Esophagus (tissue), 2 donors: ENCODE measurements around the gene NR2F1. TPM values are rescaled to one million over a fixed set of nuclear protein-coding genes. Genes with fewer than 3 reads are reported as not detected.

Experiments used
- H3K27ac ChIP-seq, 2 donors: one replicate each; pipeline ENCODE4 v1.5.1; 2013; ENCODE audit warnings: low read depth in 2 of 2, mild to moderate bottlenecking in 2 of 2, inconsistent platforms in 1 of 2, low read length in 1 of 2, moderate library complexity in 1 of 2
- H3K27me3 ChIP-seq, 2 donors: one replicate each; pipeline ENCODE4 v1.6.1; 2013; ENCODE audit warnings: low read length in 2 of 2, control low read depth in 1 of 2, mild to moderate bottlenecking in 1 of 2; ENCODE audit not compliant: insufficient read depth in 2 of 2, control insufficient read depth in 1 of 2
- H3K36me3 ChIP-seq, 2 donors: one replicate each; pipeline ENCODE4 v1.6.1; 2013; ENCODE audit warnings: low read length in 1 of 2; ENCODE audit not compliant: control insufficient read depth in 2 of 2, insufficient read depth in 2 of 2
- H3K4me1 ChIP-seq, 2 donors: one replicate each; pipeline ENCODE4 v1.6.1; 2013; ENCODE audit warnings: low read length in 1 of 2; ENCODE audit not compliant: control insufficient read depth in 2 of 2, insufficient read depth in 2 of 2
- H3K4me3 ChIP-seq, 2 donors: one replicate each; pipeline ENCODE4 v1.5.1; 2013; ENCODE audit warnings: low read length in 2 of 2, mild to moderate bottlenecking in 2 of 2, low read depth in 1 of 2, moderate library complexity in 1 of 2
- H3K9me3 ChIP-seq, 2 donors: one replicate each; pipeline ENCODE4 v1.6.1; 2013; ENCODE audit warnings: mild to moderate bottlenecking in 2 of 2, low read depth in 1 of 2, low read length in 1 of 2, moderate library complexity in 1 of 2; ENCODE audit not compliant: control insufficient read depth in 2 of 2, insufficient read depth in 1 of 2
- WGBS, 2 donors: extraction: QIAGEN DNeasy Blood & Tissue Kit; methylation state at CpG; one replicate each; pipeline ENCODE4 v1.1.7; 2013; 5-methylcytosine and 5-hydroxymethylcytosine counted together
- polyA plus RNA-seq, 2 donors: library from polyadenylated mRNA; stranded (reverse); fragments of 200-250 nt; gene quantifications; one replicate each; pipeline ENCODE4 v1.2.3, GENCODE V29; 2013
- donor health status: healthy with polysubstance abuse.
- donor health status: Bipolar disorder and iron deficiency.

Gene NR2F1
- polyA plus RNA-seq, 2 donors = 2.2 to 9.5 TPM

DNA sequence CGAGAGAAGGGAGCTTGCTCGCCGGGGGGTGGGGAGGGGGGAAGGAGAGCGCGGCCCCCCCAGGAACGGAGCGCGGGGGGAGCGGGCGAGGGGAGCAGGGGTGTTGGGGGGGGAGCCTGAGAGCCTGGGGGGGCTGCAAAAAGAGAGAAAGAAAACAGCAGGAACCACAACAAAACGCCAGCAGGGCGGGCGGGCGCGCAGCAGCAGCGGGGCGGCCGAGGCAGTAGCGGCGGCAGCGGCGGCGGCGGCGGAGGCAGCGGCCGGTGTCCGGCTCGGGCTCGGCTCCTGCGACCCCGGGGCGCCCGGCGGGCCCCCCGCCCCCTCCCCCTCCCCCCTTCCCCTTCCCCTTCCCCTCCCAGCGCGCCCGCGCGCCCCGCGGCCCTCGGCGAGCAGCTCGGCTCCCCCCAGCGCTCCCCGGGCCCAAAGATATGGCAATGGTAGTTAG is 1.6 kb downstream of the NR2F1 start:
- Histone ChIP-seq H3K36me3 (peaks cover 0 to 4% of the 10 kb centered on the region in 2 donors), H3K27ac (peak overlapping the region; percentile 68 to 79), H3K4me1 (peaks cover 5 to 10% of the 10 kb centered on the region in 2 donors), H3K9me3 (peaks cover 0 to 9% of the 10 kb centered on the region in 2 donors), H3K4me3 (peak overlapping the region; percentile 67 to 69), H3K27me3 (peaks cover 5 to 17% of the 10 kb centered on the region in 2 donors)
- 1 to 2% methylated on average over 10 to 41 of the region's 48 CpGs for WGBS, 2 donors

DNA sequence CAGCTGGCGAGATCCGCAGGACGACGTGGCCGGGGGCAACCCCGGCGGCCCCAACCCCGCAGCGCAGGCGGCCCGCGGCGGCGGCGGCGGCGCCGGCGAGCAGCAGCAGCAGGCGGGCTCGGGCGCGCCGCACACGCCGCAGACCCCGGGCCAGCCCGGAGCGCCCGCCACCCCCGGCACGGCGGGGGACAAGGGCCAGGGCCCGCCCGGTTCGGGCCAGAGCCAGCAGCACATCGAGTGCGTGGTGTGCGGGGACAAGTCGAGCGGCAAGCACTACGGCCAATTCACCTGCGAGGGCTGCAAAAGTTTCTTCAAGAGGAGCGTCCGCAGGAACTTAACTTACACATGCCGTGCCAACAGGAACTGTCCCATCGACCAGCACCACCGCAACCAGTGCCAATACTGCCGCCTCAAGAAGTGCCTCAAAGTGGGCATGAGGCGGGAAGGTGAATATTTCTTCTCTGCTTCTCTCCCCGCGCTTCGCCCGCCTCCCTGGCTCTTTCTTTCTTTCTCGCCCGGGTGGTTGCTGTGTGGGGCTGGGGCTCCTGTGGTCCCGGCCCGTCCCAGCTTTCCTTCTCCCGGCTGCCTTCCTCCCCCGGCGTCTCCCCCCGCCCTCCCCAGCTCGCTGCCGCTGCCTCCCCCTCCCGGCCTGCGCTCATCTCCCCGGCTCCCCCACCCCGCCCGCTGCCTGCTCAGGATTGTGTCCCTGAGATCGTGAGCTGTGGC is 2.2 kb downstream of the NR2F1 start:
- Histone ChIP-seq H3K27me3 (peaks cover 5 to 14% of the 10 kb centered on the region in 2 donors), H3K36me3 (peaks cover 0 to 4% of the 10 kb centered on the region in 2 donors), H3K9me3 (peaks cover 0 to 9% of the 10 kb centered on the region in 2 donors), H3K4me1 (peaks cover 5% of the 10 kb centered on the region in 2 donors), H3K4me3 (peak overlapping the region; percentile 43 to 67), H3K27ac (peak overlapping the region; percentile 68 to 79)
- 1 to 2% methylated on average over 40 to 70 of the region's 70 CpGs for WGBS, 2 donors

DNA sequence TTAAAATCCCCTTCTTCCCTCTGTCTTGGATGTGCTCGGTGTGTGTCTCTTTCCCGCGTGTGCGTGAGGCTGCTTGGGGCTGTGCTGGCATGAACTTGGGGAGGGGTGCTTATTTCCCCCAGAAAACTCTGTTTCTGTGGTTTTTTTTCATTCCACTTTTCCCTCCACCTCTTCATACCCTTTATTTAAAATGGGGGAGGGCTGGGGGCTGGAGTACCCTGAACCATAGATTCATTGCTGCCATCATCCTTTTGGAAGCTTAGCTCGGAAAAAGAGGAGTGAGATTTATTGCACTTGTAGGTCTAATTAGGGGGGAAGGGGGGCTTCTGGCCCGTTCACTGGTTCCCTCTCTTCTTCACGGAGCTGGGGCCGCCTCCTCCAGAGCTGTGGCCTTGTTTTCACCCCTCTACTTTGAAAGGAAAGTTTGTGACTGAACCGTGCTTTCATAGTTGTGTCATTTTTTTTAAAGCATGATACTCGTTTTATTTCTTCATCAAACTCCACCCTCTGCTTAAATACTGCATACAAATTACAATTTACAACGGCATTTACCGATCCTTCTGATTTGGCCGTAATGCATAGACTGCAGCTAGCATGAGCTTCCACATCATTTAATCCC is 2.9 kb downstream of the NR2F1 start:
- WGBS, 2 donors = 18 to 19% methylated on average over 13 of the region's 13 CpGs
- peak overlapping the region; percentile 68 to 79 for H3K27ac ChIP-seq
- peaks cover 5 to 14% of the 10 kb centered on the region in 2 donors for H3K27me3 ChIP-seq
- peaks cover 2 to 5% of the 10 kb centered on the region in 2 donors for H3K4me1 ChIP-seq
- peak overlapping the region; percentile 33 to 67 for H3K4me3 ChIP-seq
- peaks cover 0 to 9% of the 10 kb centered on the region in 2 donors for H3K9me3 ChIP-seq
- H3K36me3 ChIP-seq = peaks cover 0 to 4% of the 10 kb centered on the region in 2 donors

DNA sequence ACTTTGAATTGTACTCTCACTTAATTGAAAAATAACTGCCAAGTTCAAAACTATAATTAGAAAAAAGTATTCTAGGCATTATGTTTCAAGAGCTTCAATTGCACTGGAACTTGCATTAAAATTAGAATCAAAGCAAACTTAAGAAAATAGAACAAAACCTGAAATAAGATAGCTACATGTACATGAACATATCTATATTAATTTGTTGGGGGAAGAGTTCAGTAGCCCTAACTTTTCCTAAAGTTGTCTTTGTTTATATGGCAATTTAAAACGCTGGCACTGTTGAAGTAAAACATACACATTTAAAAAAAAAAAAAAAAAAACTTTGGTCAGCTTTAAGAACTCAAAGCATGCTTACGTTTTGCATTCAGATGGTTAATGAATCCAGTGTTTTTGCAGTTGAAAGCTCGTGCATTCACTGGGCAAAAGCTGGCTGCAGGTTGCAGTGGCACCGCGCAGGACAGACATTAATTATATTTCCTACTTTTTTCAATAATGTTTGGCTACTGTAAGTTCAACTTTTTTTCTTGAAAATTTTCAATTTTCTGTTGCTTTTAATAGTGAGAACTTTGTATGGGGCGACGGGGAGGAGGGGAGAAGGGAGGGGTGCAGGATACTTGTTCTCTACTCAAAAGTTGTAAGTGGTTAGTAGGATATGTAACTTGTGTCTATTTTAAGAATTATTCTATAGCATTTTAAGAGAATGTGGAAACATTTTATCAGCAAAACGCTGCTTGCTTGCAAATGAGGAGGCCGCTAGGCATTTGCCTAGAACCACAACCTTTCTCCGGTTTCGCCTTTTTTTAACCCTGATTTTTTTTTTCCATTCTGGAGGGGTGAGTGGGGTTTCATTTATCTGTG is 3.9 kb downstream of the NR2F1 start:
- Histone ChIP-seq H3K9me3 (peaks cover 0 to 9% of the 10 kb centered on the region in 2 donors), H3K27ac (no peak overlapping the region), H3K36me3 (peaks cover 0 to 4% of the 10 kb centered on the region in 2 donors), H3K4me1 (peaks cover 2 to 7% of the 10 kb centered on the region in 2 donors), H3K27me3 (peaks cover 5 to 14% of the 10 kb centered on the region in 2 donors), H3K4me3 (peak overlapping the region; percentile 13 to 67)
- 54 to 58% methylated on average over 11 of the region's 11 CpGs for WGBS, 2 donors

DNA sequence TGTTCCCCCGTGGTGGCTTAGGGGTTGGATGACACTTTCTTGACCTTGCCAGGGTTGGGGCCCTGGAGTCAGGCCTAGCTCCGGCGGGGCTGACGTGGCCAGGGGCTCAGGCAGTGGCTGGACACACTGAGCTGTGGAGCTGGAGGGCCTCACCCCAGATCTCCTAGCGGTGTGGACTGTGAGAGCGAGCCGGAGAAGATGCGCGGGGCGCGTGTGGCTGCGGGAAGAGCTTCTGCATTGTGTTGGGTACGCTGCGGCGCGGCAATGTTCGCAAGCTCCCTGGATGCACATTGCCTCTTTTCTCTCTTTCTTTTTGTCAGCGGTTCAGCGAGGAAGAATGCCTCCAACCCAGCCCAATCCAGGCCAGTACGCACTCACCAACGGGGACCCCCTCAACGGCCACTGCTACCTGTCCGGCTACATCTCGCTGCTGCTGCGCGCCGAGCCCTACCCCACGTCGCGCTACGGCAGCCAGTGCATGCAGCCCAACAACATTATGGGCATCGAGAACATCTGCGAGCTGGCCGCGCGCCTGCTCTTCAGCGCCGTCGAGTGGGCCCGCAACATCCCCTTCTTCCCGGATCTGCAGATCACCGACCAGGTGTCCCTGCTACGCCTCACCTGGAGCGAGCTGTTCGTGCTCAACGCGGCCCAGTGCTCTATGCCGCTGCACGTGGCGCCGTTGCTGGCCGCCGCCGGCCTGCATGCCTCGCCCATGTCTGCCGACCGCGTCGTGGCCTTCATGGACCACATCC is 4.8 kb downstream of the NR2F1 start:
- peaks cover 0 to 9% of the 10 kb centered on the region in 2 donors for H3K9me3 ChIP-seq
- H3K36me3 ChIP-seq = peaks cover 0 to 4% of the 10 kb centered on the region in 2 donors
- 33 to 39% methylated on average over 59 of the region's 59 CpGs for WGBS, 2 donors
- H3K27me3 ChIP-seq = peaks cover 5 to 14% of the 10 kb centered on the region in 2 donors
- peaks cover 2 to 7% of the 10 kb centered on the region in 2 donors for H3K4me1 ChIP-seq
- peak overlapping the region; percentile 26 to 39 for H3K4me3 ChIP-seq
- peak overlapping the region; percentile 14 to 63 for H3K27ac ChIP-seq

DNA sequence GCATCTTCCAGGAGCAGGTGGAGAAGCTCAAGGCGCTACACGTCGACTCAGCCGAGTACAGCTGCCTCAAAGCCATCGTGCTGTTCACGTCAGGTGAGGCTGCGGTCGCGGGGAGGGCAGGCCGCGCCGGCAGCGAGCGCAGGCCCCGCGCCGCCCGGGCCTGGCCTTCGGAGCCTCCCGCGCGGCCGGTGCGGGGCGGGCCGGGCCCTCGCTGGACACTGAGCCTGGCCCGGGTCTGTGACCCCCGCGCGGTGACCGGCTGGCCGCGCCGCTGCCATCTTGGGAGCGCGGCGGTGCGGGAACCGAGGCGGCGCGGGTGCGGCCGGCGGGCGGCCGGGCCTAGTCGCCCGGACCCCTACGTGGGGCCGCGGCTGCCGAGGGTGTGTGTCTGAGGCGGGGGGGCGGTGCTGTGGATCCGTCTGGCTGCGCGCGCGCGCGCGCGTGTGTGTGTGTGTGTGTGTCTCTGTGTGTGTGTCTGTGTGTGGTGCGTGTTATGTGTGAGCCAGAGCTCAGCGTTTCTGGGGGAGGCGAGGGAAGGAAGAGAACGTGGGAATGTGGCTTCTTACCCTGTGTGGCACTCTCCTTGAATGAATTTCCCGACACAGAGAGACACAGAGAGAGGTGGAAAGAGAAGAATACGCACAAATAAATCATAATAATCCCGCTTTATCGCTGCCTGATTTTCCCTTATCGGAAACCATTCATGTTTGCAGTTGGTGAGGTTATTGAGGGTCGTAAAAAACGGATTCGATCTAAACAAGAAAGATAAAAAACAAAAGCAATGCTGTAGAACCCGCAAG is 5.5 kb downstream of the NR2F1 start:
- WGBS, 2 donors = 45% methylated on average over 50 to 78 of the region's 78 CpGs
- Histone ChIP-seq H3K4me3 (peak overlapping the region; percentile 26 to 39), H3K27me3 (peaks cover 5 to 14% of the 10 kb centered on the region in 2 donors), H3K27ac (peak overlapping the region; percentile 14 to 63), H3K9me3 (peaks cover 0 to 9% of the 10 kb centered on the region in 2 donors), H3K36me3 (peaks cover 0 to 6% of the 10 kb centered on the region in 2 donors), H3K4me1 (peaks cover 2 to 7% of the 10 kb centered on the region in 2 donors)

DNA sequence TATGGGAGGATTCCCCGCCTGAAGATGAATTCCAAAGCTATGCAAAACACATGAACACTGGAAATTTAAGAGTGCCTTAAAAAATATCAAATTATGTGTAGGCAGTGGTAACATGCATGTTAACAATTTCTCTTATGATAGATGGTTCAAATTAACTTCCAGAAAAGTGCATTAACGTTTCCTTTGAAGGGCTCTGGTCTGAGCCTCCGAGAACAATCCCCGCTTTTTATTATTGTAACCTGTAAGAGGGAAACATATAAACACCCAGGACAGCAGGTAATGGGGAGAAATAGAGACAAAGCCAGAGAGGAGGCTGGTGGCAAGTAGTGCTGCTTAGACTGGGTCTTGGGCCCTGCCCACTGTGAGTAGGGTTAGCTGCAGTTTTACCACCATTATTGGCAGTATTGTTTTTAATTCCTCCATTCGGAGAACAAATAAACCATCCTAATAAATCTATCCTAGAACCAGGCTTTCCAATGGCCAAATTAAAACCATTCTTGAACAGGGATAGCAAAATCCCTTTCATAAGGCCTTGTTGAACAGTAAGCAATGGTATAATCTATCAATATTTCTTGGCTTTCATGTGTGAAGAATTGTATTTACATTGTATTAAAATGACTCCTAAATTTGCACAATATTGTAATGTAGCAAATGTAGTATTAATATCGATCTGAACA is 6.3 kb downstream of the NR2F1 start:
- Histone ChIP-seq H3K9me3 (peaks cover 0 to 9% of the 10 kb centered on the region in 2 donors), H3K4me1 (peaks cover 2 to 7% of the 10 kb centered on the region in 2 donors), H3K27me3 (peaks cover 5 to 14% of the 10 kb centered on the region in 2 donors), H3K36me3 (peaks cover 0 to 8% of the 10 kb centered on the region in 2 donors), H3K27ac (peak overlapping the region in 1 of 2 donors; percentile 41), H3K4me3 (no peak overlapping the region)
- WGBS, 2 donors = 73 to 78% methylated on average over 6 of the region's 6 CpGs

DNA sequence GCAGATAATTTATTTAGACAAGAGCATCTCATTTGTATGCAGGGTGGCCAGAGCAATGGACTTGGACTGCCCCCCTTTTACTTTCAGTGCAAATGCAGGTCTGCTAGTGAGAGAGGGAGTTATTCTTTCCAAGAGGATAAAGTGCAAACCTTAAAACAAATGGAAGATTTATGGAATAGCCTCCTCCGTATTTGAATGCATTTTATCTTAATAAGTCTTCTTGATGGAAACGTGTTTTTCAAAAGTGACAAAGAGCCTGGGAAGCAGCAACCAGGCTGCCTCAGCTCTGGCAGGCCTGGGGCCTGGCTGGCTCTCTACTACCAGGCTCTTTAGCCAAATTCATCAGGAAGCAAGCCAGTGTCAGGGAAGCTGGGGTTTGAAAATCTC is 6.8 kb downstream of the NR2F1 start:
- WGBS, 2 donors = 61 to 68% methylated on average over 2 of the region's 2 CpGs
- Histone ChIP-seq H3K4me3 (no peak overlapping the region), H3K27me3 (peaks cover 5 to 14% of the 10 kb centered on the region in 2 donors), H3K27ac (no peak overlapping the region), H3K36me3 (peaks cover 0 to 8% of the 10 kb centered on the region in 2 donors), H3K4me1 (peaks cover 2 to 7% of the 10 kb centered on the region in 2 donors), H3K9me3 (peaks cover 0 to 11% of the 10 kb centered on the region in 2 donors)
